IgD-negative memory B cell (primary cell): Measurements from ENCODE around the gene MILR1. TPM values are rescaled to one million over a fixed set of nuclear protein-coding genes. Genes with fewer than 3 reads are reported as not detected.

ENCODE experiments used
- H3K27ac Mint-ChIP-seq, 3 donors: one replicate each; pipeline ENCODE4 v1.8.0; 2020 to 2022; ENCODE audit warnings: mild to moderate bottlenecking in 3 of 3, mixed read lengths in 3 of 3, moderate library complexity in 1 of 3
- H3K27me3 Mint-ChIP-seq: one replicate; pipeline ENCODE4 v1.8.0; 2021; ENCODE audit warnings: mixed read lengths
- H3K36me3 Mint-ChIP-seq: one replicate; pipeline ENCODE4 v1.8.0; 2020; ENCODE audit warnings: mild to moderate bottlenecking, mixed read lengths
- H3K4me1 Mint-ChIP-seq, 3 donors: one replicate each; pipeline ENCODE4 v1.8.0; 2020 to 2022; ENCODE audit warnings: mixed read lengths in 3 of 3, mild to moderate bottlenecking in 1 of 3
- H3K4me3 Mint-ChIP-seq, 4 donors: one replicate each; pipeline ENCODE4 v1.8.0; 2020 to 2022; ENCODE audit warnings: mild to moderate bottlenecking in 4 of 4, mixed read lengths in 4 of 4, moderate library complexity in 3 of 4
- H3K9me3 Mint-ChIP-seq, 3 donors: one replicate each; pipeline ENCODE4 v1.8.0; 2020 to 2021; ENCODE audit warnings: mixed read lengths in 3 of 3, mild to moderate bottlenecking in 1 of 3
- polyA plus RNA-seq: library from polyadenylated mRNA; unstranded; fragments of 300-500 nt; fragmentation: Illumina TruSeq; gene quantifications from one replicate; pipeline ENCODE4 v1.2.3, GENCODE V29; 2021

Gene MILR1
- polyA plus RNA-seq, 1 donor from 2014 or later, result 1.9 TPM

DNA sequence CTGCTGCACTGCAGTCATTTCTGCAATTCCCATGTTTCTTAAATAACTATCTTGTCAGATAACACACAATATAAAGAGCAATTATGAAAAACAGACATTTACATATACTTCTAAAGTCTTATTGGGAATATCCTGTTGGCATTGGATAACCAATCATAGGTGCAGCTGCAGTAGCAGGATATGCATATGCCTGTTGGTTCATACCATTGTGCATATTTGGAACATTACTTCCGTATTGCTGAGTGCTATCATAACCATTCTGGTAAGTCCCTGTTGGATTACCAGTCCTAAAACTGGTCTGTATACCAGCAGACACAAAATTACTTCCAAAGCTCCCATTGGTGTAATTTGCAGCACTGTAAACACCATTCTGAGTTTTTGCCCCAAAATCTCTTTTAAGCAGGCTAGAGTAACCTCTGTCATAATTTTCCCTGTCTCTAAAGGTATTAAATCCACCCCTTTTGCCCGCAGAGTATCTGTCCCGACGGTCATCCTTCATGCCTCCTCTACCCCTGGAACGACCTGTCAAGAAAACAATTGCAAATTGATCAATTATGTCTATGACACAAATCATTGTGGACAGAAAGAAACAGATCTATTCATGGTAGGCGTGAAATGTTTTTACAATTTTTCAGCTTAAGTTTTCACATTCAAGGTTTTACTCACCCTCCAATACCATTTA lies 51.0 kb downstream of the MILR1 start:
- Mint-ChIP-seq H3K9me3 (no peaks in the 10 kb centered on the region), H3K27ac (peak overlapping the region; percentile 37 to 99 (median 54)), H3K36me3 (peaks cover 6% of the 10 kb centered on the region), H3K4me3 (peak overlapping the region; percentile 10 to 99 (median 27)), H3K4me1 (peaks cover 39 to 67% (median 57%) of the 10 kb centered on the region in 3 donors), H3K27me3 (no peaks in the 10 kb centered on the region)

DNA sequence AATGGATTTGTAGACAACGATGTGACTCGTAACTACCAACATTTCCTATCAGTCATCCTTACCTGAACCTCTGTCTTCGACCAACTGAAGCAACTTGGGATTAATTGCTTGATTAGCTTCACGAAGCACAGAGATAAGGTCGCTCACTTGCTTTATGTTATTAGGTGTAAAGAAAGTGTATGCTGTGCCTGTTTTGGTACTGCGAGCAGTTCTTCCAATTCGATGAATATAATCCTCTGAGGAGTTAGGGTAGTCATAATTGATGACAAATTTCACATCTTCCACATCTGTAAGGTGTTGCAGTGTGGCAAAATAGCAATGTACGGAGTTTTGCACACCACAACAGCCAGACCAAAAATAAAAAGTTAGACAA lies 51.6 kb downstream of the MILR1 start:
- no peaks in the 10 kb centered on the region for H3K9me3 Mint-ChIP-seq
- peak overlapping the region; percentile 37 to 99 (median 48) for H3K27ac Mint-ChIP-seq
- peaks cover 38 to 68% (median 57%) of the 10 kb centered on the region in 3 donors for H3K4me1 Mint-ChIP-seq
- peak overlapping the region in 2 of 4 donors; percentile 36 to 99 for H3K4me3 Mint-ChIP-seq
- no peaks in the 10 kb centered on the region for H3K27me3 Mint-ChIP-seq
- H3K36me3 Mint-ChIP-seq, result peaks cover 6% of the 10 kb centered on the region

DNA sequence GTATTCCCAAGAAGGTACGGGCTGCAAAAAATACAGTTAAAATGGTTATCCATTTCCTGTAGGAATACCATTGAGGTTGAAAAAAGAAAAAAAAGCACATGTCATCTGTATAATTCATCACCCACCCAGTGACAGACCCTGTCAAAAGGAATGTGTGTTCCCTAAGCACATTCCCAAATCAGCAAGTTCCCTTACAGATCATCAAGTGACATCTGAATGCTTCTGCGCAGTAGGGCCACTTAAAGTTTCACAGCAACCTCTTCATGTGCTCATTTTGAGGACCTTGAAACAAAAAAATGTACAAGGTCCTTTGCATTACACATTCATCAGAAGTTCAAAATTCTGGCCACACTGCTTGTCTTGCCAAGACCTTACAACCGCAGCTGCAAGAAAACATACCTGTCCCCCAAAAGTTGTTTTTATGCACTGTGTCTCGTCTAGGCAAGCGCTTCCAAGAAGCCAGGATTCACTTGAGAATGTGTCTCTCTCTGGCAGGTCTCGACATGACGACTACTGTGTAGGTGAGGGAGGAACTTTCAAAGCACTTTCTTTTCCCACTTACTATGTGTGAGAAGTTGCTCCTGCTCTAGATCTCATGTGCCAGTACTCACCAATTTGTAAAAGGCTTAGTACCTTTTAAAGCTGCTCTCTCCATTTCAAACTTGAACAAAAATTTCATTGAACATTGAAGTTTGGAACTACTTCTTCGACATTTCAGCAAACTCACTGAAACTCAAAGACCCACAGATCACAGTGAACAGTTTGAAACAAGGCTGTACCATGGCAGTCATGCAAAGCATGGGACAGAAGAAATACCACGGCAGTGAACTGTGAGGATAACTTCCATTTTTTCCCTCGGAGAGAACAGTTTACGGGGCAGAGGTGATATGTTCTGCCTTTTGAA lies 52.2 kb downstream of the MILR1 start:
- peaks cover 34 to 69% (median 53%) of the 10 kb centered on the region in 3 donors for H3K4me1 Mint-ChIP-seq
- no peaks in the 10 kb centered on the region for H3K9me3 Mint-ChIP-seq
- peaks cover 7% of the 10 kb centered on the region for H3K36me3 Mint-ChIP-seq
- H3K27ac Mint-ChIP-seq, result peak overlapping the region; percentile 71 to 99 (median 97)
- no peaks in the 10 kb centered on the region for H3K27me3 Mint-ChIP-seq
- H3K4me3 Mint-ChIP-seq, result peak overlapping the region in 2 of 4 donors; percentile 18 to 99

DNA sequence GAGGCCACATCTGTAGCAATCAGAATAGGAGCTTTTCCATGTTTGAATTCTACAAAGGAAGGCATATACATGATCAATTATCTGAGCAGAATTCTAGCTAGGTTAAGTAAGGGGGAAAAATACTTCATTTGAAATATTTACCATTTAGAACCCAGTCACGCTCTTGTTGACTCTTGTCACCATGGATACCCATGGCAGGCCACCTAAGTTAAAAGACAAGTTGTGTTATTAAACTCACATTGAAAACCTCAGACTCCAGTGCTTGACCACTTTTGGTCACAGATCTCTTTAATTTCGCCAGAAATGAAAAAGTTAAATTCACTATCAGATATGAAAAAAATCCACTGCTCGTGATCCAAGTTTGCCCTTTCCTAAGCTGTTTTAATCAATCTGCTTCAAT lies 53.1 kb downstream of the MILR1 start:
- Mint-ChIP-seq H3K4me1 (peaks cover 31 to 59% (median 48%) of the 10 kb centered on the region in 3 donors), H3K4me3 (peak overlapping the region in 1 of 4 donors; percentile 99), H3K27ac (peak overlapping the region; percentile 71 to 99 (median 97)), H3K27me3 (no peaks in the 10 kb centered on the region), H3K36me3 (peaks cover 7% of the 10 kb centered on the region), H3K9me3 (no peaks in the 10 kb centered on the region)

DNA sequence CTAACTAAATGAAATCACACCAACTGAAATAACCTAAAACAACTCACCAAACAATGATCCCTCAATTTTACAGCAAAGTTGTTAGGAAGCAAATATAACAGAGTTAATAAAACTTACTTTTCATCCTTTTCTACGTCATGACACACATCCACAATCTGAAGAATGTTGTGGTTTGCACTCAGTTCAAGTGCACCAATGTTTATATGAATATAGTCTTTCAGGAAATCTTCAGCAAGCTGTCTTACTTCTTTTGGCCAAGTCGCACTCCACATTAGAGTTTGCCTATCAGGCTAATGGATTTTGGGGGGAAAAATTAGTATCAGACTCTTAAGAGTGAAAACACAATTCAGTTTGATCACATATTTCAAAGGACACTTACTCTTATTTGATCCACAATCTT lies 53.9 kb downstream of the MILR1 start:
- peaks cover 37 to 59% (median 48%) of the 10 kb centered on the region in 3 donors for H3K4me1 Mint-ChIP-seq
- H3K27ac Mint-ChIP-seq, result peak overlapping the region; percentile 77 to 99 (median 97)
- peaks cover 7% of the 10 kb centered on the region for H3K36me3 Mint-ChIP-seq
- H3K4me3 Mint-ChIP-seq, result peak overlapping the region in 2 of 4 donors; percentile 55 to 99
- no peaks in the 10 kb centered on the region for H3K27me3 Mint-ChIP-seq
- H3K9me3 Mint-ChIP-seq, result no peaks in the 10 kb centered on the region

DNA sequence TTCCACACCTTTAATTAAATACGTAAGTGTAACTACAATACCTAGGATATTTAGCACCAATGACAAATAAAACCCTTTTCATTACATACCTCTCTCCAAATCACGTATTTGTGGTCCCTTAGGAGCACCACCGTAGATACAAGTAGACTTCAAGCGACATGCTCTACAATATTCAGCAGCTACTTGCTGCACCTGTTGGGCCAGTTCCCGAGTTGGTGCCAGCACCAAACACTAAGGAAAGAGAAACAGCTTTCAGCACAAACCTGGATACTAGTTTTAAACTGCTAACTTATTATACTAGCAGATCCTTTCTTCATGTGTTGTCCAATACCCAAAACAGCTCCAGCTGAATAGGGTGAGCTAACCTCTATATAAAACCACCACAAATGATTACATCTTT lies 54.4 kb downstream of the MILR1 start:
- H3K27me3 Mint-ChIP-seq, result no peaks in the 10 kb centered on the region
- peaks cover 38 to 54% (median 49%) of the 10 kb centered on the region in 3 donors for H3K4me1 Mint-ChIP-seq
- H3K4me3 Mint-ChIP-seq, result peak overlapping the region in 1 of 4 donors; percentile 99
- peaks cover 7% of the 10 kb centered on the region for H3K36me3 Mint-ChIP-seq
- H3K27ac Mint-ChIP-seq, result peak overlapping the region; percentile 77 to 100 (median 99)
- H3K9me3 Mint-ChIP-seq, result no peaks in the 10 kb centered on the region

DNA sequence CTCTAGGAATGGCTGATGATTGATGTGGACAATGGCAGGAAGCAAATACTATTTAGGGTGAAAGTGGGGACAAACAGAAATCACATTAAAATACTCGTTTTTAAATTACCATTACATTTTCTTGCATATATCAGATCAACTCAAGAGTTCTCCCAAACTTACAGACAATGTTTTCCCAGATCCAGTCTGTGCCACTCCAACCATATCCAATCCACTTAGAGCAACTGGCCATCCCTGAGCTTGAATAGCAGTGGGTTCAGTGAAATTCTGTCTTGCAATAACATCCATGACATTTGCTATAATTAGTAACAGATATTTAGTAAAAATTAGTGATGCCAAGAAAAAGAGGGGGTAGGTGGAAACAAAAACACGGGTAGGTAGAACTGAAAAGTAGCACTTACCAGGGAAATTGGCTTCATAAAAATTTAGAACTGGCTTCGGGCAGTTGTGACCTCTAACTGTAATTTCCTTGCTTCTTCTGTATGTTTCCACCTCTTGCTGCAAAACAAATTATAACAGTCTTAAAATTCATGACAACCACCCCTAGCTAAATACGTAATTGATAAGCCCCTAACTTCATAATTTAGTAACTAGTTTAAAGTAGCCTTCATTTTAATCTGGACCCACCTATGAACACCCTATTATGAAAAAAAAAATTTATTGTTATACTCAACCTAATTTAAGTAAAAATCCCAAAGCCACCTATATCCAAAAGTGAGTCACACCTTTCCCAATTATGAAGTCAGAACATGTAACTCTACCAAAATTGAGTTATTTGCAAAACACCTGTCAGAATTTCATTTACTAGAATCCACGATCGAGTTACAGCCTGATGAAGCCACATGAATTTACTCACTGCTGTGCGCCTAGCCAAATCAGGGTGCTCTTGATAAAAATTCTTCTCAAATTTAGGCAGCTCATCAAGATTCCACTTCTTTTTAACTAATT lies 55.2 kb downstream of the MILR1 start:
- Mint-ChIP-seq H3K9me3 (no peaks in the 10 kb centered on the region), H3K27ac (peak overlapping the region; percentile 99 to 100 (median 100)), H3K36me3 (peaks cover 7% of the 10 kb centered on the region), H3K4me1 (peaks cover 37 to 52% (median 48%) of the 10 kb centered on the region in 3 donors), H3K4me3 (peak overlapping the region; percentile 98 to 100 (median 99)), H3K27me3 (no peaks in the 10 kb centered on the region)

DNA sequence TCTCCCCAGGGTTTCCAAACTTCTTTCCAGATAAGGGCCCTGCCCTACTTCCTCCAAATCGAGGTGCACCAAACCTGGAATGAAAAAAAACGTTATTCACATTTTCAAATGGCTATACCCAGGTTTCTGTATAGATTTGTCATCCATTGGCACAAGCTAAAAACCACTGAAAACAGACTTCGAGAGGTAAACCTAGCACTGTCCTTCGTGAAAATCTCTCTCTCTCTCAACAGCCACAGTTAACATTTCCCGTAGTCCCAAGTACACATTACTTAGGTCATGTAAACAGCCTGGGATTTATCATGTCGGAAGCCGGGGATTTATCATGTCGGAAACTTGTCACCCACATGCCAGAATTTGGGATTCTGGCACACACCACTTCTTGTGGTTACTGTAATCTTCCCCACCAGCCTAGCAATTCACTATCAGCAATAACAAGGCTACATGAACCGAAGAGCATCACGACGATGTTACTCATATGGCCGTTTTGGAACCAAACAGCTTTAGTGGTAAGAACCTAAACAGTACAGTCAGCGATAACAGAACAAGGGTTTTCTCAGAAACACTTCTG lies 55.9 kb downstream of the MILR1 start:
- H3K4me3 Mint-ChIP-seq, result peak overlapping the region; percentile 98 to 100 (median 99)
- peaks cover 36 to 51% (median 40%) of the 10 kb centered on the region in 3 donors for H3K4me1 Mint-ChIP-seq
- H3K9me3 Mint-ChIP-seq, result no peaks in the 10 kb centered on the region
- peak overlapping the region; percentile 99 to 100 (median 100) for H3K27ac Mint-ChIP-seq
- peaks cover 7% of the 10 kb centered on the region for H3K36me3 Mint-ChIP-seq
- H3K27me3 Mint-ChIP-seq, result no peaks in the 10 kb centered on the region

DNA sequence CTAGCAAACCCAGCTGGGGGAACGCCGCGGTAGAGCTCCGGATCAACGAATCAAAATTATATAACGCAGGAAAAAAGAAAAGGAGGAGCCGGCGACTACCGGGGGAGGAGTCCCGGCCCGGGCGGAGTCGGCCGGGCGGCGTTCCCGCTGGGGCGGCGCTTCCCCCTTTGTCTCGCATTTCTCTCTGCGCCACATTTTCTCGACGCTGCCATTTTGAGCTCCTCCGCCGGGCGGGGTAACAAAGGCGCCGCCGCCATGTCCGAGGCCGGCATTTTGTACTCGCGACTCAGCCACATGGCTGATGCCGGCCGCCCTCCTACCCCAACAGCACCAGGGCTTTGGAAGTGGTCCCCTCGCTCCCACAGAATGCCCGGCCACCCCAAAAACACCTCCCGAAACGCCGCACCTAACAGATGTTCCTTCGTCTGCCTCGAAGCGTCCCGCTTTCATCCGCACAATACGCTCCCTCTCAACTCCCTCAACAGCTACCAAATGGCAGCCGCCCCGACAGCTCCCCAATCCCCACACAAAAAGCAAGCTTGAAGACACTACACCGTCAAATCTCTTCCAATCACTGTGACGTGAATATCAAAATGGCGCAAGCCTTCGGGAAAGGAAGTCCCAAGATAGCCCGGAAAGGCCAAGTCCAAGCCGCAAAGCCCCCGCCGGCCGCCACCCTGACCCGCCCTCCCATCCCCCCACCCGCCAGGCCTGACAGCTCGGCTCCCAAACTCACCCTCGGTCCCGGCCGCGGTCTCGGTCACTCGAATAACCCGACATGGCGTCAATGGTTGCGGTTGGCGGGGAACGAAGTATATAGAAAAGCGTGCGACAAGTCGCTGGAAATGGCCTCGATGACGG lies 56.7 kb downstream of the MILR1 start:
- peaks cover 7% of the 10 kb centered on the region for H3K36me3 Mint-ChIP-seq
- peaks cover 32 to 44% (median 33%) of the 10 kb centered on the region in 3 donors for H3K4me1 Mint-ChIP-seq
- H3K9me3 Mint-ChIP-seq, result no peaks in the 10 kb centered on the region
- H3K4me3 Mint-ChIP-seq, result peak overlapping the region; percentile 98 to 100 (median 99)
- H3K27me3 Mint-ChIP-seq, result no peaks in the 10 kb centered on the region
- H3K27ac Mint-ChIP-seq, result peak overlapping the region; percentile 99 to 100 (median 100)

DNA sequence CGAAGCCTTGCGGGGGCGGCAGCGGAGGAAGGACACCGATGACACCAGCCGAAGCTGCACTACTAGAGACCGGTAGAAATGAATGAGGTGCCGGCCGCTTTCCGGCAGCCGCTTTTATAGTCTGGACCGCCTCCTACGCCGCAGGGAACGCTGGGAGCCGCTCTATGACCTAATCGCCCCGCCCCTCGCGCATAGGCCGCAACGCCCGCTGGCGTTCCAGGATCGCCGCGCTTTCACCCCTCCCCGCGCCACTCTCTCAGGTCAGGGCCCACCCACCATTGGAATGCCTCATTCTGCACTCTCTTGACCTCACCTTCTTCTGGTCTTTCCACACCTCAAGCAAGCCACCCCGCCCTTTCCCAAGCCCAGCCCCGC lies 57.3 kb downstream of the MILR1 start, which contains the start of gene DDX5:
Gene DDX5 (minus strand): TSS at position 89 of the 375 bp plus-strand sequence. CDS start 170 bp downstream, outside the sequence.
- Mint-ChIP-seq H3K27ac (peak within 1 kb of the TSS; percentile 99 to 100 (median 100)), H3K4me3 (peak within 1 kb of the TSS; percentile 98 to 100 (median 99)), H3K36me3 (peaks cover 4% of the 10 kb centered on the region), H3K27me3 (no peaks in the 10 kb centered on the region), H3K4me1 (peaks cover 30 to 40% (median 32%) of the 10 kb centered on the region in 3 donors), H3K9me3 (no peaks in the 10 kb centered on the region)

DNA sequence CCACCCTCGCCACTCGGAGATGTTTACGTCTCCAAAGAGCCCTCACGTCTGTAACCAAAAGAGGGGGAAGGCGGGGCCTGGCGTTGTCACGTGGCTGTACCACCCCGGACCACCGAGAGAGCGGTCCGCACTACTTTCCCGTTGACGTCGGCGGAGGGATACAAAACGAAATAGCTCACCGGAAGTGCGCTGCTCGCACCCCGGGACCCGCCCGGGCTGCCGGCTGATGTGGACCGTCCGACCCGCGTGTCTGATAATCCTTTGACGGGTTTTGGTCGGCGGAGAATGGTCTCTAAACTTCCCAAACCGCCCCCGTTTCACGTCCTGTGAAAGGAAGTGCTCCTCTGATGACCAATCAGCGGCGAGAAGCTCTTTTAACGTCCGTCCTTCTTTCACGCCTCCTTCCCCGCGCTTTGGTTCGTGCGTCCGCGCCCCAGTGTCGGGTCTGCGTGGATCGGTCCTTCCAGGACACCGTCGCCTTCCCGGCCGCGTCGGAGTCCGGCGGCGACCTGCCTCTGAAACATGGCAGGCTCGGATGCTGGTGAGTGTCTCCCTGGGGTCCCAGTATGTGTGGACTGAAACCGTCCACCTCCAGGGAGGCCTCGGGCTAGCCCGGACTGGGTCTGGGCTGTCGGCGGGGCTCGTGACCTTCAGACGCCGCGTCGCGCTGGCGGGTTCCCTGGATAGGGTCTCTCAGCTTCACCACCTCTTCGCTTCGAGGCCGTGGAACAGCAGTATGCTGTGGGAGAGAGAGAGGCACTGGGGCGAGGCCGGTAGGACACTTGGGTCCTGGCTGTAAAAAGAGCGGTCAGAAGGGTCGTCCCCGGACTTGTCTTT lies 57.9 kb downstream of the MILR1 start, which contains the start of gene CEP95:
Gene CEP95 (plus strand): TSS at position 402 of the 837 bp plus-strand sequence. CDS start 121 bp downstream, at position 523.
- H3K4me1 Mint-ChIP-seq, result peaks cover 28 to 34% (median 30%) of the 10 kb centered on the region in 3 donors
- no peaks in the 10 kb centered on the region for H3K27me3 Mint-ChIP-seq
- H3K27ac Mint-ChIP-seq, result peak within 1 kb of the TSS; percentile 99 to 100 (median 100)
- H3K4me3 Mint-ChIP-seq, result peak within 1 kb of the TSS; percentile 98 to 100 (median 99)
- H3K36me3 Mint-ChIP-seq, result peaks cover 4% of the 10 kb centered on the region
- H3K9me3 Mint-ChIP-seq, result no peaks in the 10 kb centered on the region

DNA sequence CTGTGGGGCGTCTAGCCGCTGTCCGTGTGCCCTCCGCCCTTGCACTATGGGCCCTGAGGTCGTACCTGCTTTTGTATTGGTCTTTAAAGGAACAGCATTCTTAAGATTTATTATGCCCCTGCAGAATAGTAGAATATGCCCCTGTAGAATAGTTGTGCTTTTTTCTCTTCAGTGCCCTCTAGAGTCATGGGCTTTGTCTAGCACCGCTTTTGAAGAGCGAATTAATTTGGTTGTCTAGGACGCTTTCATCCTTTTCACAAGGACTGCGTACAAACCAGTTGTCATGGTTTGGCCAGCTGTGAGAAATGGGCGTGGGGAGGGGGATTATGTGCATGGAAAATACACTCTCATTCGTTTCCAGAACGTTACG lies 58.5 kb downstream of the MILR1 start:
- Mint-ChIP-seq H3K27me3 (no peaks in the 10 kb centered on the region), H3K4me1 (peaks cover 22 to 29% (median 25%) of the 10 kb centered on the region in 3 donors), H3K27ac (peak overlapping the region; percentile 99 to 100 (median 100)), H3K36me3 (peaks cover 4% of the 10 kb centered on the region), H3K9me3 (no peaks in the 10 kb centered on the region), H3K4me3 (peak overlapping the region; percentile 98 to 100 (median 99))
